ENCODE results near the gene GNA14.
A peak's percentile ranks its signal among the peaks of the same experiment; 100 is the strongest.
"Not testable (repeated sequence)": the region's sequence is repeated elsewhere in the genome, so short reads cannot be mapped to it uniquely, and the experiment has no call there.

GNA14 gene

GRCh38 chr9:77486463-77486862 is 161.7 kb downstream of the GNA14 start:
- DNase-seq: no peak

- no peak for DNase-seq
Measured at GRCh38 chr9:77475641-77476473, 172.3 kb downstream of the GNA14 start.

- no peak for DNase-seq
Measured at GRCh38 chr9:77474936-77475335, 173.2 kb downstream of the GNA14 start.

- DNase-seq: no peak
Measured at GRCh38 chr9:77472646-77473045, 175.5 kb downstream of the GNA14 start.

- DNase-seq: no peak
Measured at GRCh38 chr9:77471572-77471971, 176.6 kb downstream of the GNA14 start.

GRCh38 chr9:77469515-77470231 is 178.4 kb downstream of the GNA14 start:
- DNase-seq: no peak

GRCh38 chr9:77464661-77465060 is 183.5 kb downstream of the GNA14 start:
- DNase-seq: no peak

GRCh38 chr9:77463151-77463550 is 185.0 kb downstream of the GNA14 start:
- no peak for DNase-seq

- no peak for DNase-seq
Measured at GRCh38 chr9:77462066-77462465, 186.1 kb downstream of the GNA14 start.

GRCh38 chr9:77460938-77461337 is 187.2 kb downstream of the GNA14 start:
- no peak for DNase-seq

- DNase-seq: peak; percentile 2
Measured at GRCh38 chr9:77457916-77458592, 190.1 kb downstream of the GNA14 start.

- no peak for DNase-seq
Measured at GRCh38 chr9:77456829-77457437, 191.2 kb downstream of the GNA14 start.

GRCh38 chr9:77455312-77455927 is 192.7 kb downstream of the GNA14 start:
- no peak for DNase-seq

GRCh38 chr9:77454663-77455062 is 193.5 kb downstream of the GNA14 start:
- no peak for DNase-seq

- no peak for DNase-seq
Measured at GRCh38 chr9:77453825-77454647, 194.1 kb downstream of the GNA14 start.

- no peak for DNase-seq
Measured at GRCh38 chr9:77451507-77451906, 196.6 kb downstream of the GNA14 start.

GRCh38 chr9:77450085-77450475 is 198.0 kb downstream of the GNA14 start:
- no peak for DNase-seq

GRCh38 chr9:77449240-77450084 is 198.7 kb downstream of the GNA14 start:
- no peak for DNase-seq

GRCh38 chr9:77447646-77448045 is 200.5 kb downstream of the GNA14 start:
- DNase-seq: no peak

- DNase-seq: no peak
Measured at GRCh38 chr9:77442436-77442835, 205.7 kb downstream of the GNA14 start.

GRCh38 chr9:77441124-77441523 is 207.0 kb downstream of the GNA14 start:
- DNase-seq: not testable (repeated sequence)
